ENCODE results near the gene CLEC7A.
A peak's percentile ranks its signal among the peaks of the same experiment; 100 is the strongest.

CLEC7A gene

GRCh38 chr12:10130042-10130441, at the start of gene CLEC7A:
CLEC7A (minus strand) TSS chr12:10130199; CDS start chr12:10130082, 117 bp downstream.
- DNase-seq (ENCODE audit: low read depth in 2 of 2), result no peak

- DNase-seq (ENCODE audit: low read depth in 2 of 2), result no peak
Observed at GRCh38 chr12:10179776-10180181, 49.8 kb upstream of the CLEC7A start.

- DNase-seq (ENCODE audit: low read depth in 2 of 2), result no peak
Observed at GRCh38 chr12:10178821-10179220, 48.8 kb upstream of the CLEC7A start, which contains the start of gene TMEM52B. TMEM52B (plus strand) TSS chr12:10179032; CDS start chr12:10179575, 543 bp downstream.

- DNase-seq (ENCODE audit: low read depth in 2 of 2), result no peak
Observed at GRCh38 chr12:10175846-10176636, 46.0 kb upstream of the CLEC7A start.

GRCh38 chr12:10174986-10175614, 45.1 kb upstream of the CLEC7A start:
- no peak for DNase-seq (ENCODE audit: low read depth in 2 of 2)

GRCh38 chr12:10171973-10172728, 42.2 kb upstream of the CLEC7A start, which contains the start of gene OLR1:
OLR1 (minus strand) TSS chr12:10172132; CDS start chr12:10172077, 55 bp downstream.
- no peak for DNase-seq (ENCODE audit: low read depth in 2 of 2)

GRCh38 chr12:10170216-10170615, 40.2 kb upstream of the CLEC7A start:
- no peak for DNase-seq (ENCODE audit: low read depth in 2 of 2)

- no peak for DNase-seq (ENCODE audit: low read depth in 2 of 2)
Observed at GRCh38 chr12:10169104-10169503, 39.1 kb upstream of the CLEC7A start.

- DNase-seq (ENCODE audit: low read depth in 2 of 2), result no peak
Observed at GRCh38 chr12:10167599-10167998, 37.6 kb upstream of the CLEC7A start.

- no peak for DNase-seq (ENCODE audit: low read depth in 2 of 2)
Observed at GRCh38 chr12:10165421-10165820, 35.4 kb upstream of the CLEC7A start.

GRCh38 chr12:10163084-10163483, 33.1 kb upstream of the CLEC7A start:
- DNase-seq (ENCODE audit: low read depth in 2 of 2), result no peak

- no peak for DNase-seq (ENCODE audit: low read depth in 2 of 2)
Observed at GRCh38 chr12:10160617-10161385, 30.8 kb upstream of the CLEC7A start.

- DNase-seq (ENCODE audit: low read depth in 2 of 2), result no peak
Observed at GRCh38 chr12:10159280-10159679, 29.3 kb upstream of the CLEC7A start.

GRCh38 chr12:10158406-10158805, 28.4 kb upstream of the CLEC7A start:
- no peak for DNase-seq (ENCODE audit: low read depth in 2 of 2)

GRCh38 chr12:10155966-10156365, 26.0 kb upstream of the CLEC7A start:
- DNase-seq (ENCODE audit: low read depth in 2 of 2), result no peak

- no peak for DNase-seq (ENCODE audit: low read depth in 2 of 2)
Observed at GRCh38 chr12:10154145-10154496, 24.1 kb upstream of the CLEC7A start.

GRCh38 chr12:10153271-10154144, 23.5 kb upstream of the CLEC7A start:
- peak; percentile 24 for DNase-seq (ENCODE audit: low read depth in 2 of 2)

- DNase-seq (ENCODE audit: low read depth in 2 of 2), result no peak
Observed at GRCh38 chr12:10151621-10152020, 21.6 kb upstream of the CLEC7A start.

- DNase-seq (ENCODE audit: low read depth in 2 of 2), result no peak
Observed at GRCh38 chr12:10147714-10148403, 17.9 kb upstream of the CLEC7A start.

- no peak for DNase-seq (ENCODE audit: low read depth in 2 of 2)
Observed at GRCh38 chr12:10142976-10143589, 13.1 kb upstream of the CLEC7A start.

All from stimulated activated CD4-positive, alpha-beta T cell treated with anti-CD3 and anti-CD28 coated beads, Interleukin-4, amount 100 ng/mL, for 48 hours (primary cell).